MM.1S (cell line): ENCODE results near the gene GPR157.

Source experiments
- DNase-seq: peaks from one replicate; pipeline ENCODE4 v3.0.0-alpha.2; 2015
- H2AFZ ChIP-seq: fragments of 300-600 bp; sonication (generic); 2 replicates; pipeline ENCODE4 v1.6.0; 2016; ENCODE audit warnings: antibody characterized with exemption, low read length
- H3F3A ChIP-seq: fragments of 300-600 bp; sonication (generic); 2 replicates; pipeline ENCODE4 v1.6.1; 2016; ENCODE audit warnings: mild to moderate bottlenecking, antibody characterized with exemption, low read length, moderate library complexity, mixed read lengths; ENCODE audit not compliant: insufficient read depth
- H3K27ac ChIP-seq: fragments of 300-600 bp; sonication (generic); 2 replicates; pipeline ENCODE4 v1.5.1; 2016; ENCODE audit warnings: mild to moderate bottlenecking, low read length
- H3K27me3 ChIP-seq: fragments of 300-600 bp; sonication (generic); replicated peaks from 2 replicates; pipeline ENCODE4 v1.6.0; 2016; ENCODE audit warnings: low read length; ENCODE audit not compliant: insufficient read depth
- H3K36me3 ChIP-seq: fragments of 300-600 bp; sonication (generic); replicated peaks from 2 replicates; pipeline ENCODE4 v1.6.1; 2016; ENCODE audit warnings: mild to moderate bottlenecking, low read length, mixed read lengths; ENCODE audit not compliant: insufficient read depth
- H3K4me1 ChIP-seq: fragments of 300-600 bp; sonication (generic); 2 replicates; pipeline ENCODE4 v1.6.1; 2016; ENCODE audit warnings: low read length, mixed read lengths
- H3K4me2 ChIP-seq: fragments of 300-600 bp; sonication (generic); 2 replicates; pipeline ENCODE4 v1.6.0; 2016; ENCODE audit warnings: low read depth, low read length
- H3K4me3 ChIP-seq: fragments of 300-600 bp; sonication (generic); 2 replicates; pipeline ENCODE4 v1.5.1; 2016; ENCODE audit warnings: low read length, mixed read lengths
- H3K79me2 ChIP-seq: fragments of 300-600 bp; sonication (generic); 2 replicates; pipeline ENCODE4 v1.6.1; 2016; ENCODE audit warnings: mixed run types, low read length, mixed read lengths
- H3K9ac ChIP-seq: fragments of 300-600 bp; sonication (generic); 2 replicates; pipeline ENCODE4 v1.6.1; 2016; ENCODE audit warnings: low read length, mixed read lengths
- H3K9me2 ChIP-seq: fragments of 300-600 bp; sonication (generic); replicated peaks from 2 replicates; pipeline ENCODE4 v1.6.1; 2016; ENCODE audit warnings: mild to moderate bottlenecking, low read length, mixed read lengths; ENCODE audit not compliant: insufficient read depth
- H3K9me3 ChIP-seq: fragments of 300-600 bp; sonication (generic); replicated peaks from 2 replicates; pipeline ENCODE4 v1.6.1; 2016; ENCODE audit warnings: mild to moderate bottlenecking, low read length, mixed read lengths; ENCODE audit not compliant: insufficient read depth
- H4K20me1 ChIP-seq: fragments of 300-600 bp; sonication (generic); 2 replicates; pipeline ENCODE4 v1.6.1; 2016; ENCODE audit warnings: mild to moderate bottlenecking, low read length, moderate library complexity, mixed read lengths; ENCODE audit not compliant: insufficient read depth
- EZH2 ChIP-seq: fragments of 300-600 bp; sonication (generic); optimal IDR thresholded peaks from 2 replicates; pipeline ENCODE3; 2017; ENCODE audit warnings: low read depth, mild to moderate bottlenecking, antibody characterized with exemption, low read length, mixed read lengths
- EZH2phosphoT487 ChIP-seq: fragments of 300-600 bp; sonication (generic); IDR thresholded peaks from 2 replicates; pipeline ENCODE4 v1.6.1; 2018; ENCODE audit warnings: antibody characterized with exemption, low read length
- TF ChIP-seq, protein P1 (sequence below): fragments of 300-600 bp; sonication (generic); IDR thresholded peaks from 2 replicates; pipeline ENCODE4 v1.5.1; 2016; ENCODE audit warnings: antibody characterized with exemption, low read length, mixed read lengths

The GPR157 gene

DNA sequence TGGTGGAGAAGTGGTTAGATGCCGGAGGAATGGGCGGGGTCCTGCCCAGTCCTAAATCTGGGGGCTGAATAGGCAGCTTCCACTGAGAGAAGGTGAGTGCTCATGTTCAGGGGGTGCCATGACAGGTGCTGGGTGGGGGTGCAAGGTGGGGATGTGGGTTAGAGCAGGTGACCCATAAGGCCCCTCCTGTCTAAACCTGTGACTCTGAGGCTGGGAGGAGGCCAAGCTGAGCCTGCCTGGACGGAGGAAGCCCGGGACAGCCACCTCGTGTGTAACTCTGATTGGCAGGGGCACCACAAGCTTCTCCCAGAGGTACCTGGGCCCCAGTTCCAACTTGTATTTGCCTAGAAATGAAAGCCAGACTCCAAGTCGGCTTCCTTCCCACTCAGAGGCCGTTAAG is 10.7 kb downstream of the GPR157 start:
- no peaks in the 10 kb centered on the region for H3K4me1 ChIP-seq
- no peaks in the 10 kb centered on the region for H3K36me3 ChIP-seq
- H3F3A ChIP-seq: no peaks in the 10 kb centered on the region
- no peak for TF ChIP-seq EZH2phosphoT487
- TF ChIP-seq, protein P1, sequence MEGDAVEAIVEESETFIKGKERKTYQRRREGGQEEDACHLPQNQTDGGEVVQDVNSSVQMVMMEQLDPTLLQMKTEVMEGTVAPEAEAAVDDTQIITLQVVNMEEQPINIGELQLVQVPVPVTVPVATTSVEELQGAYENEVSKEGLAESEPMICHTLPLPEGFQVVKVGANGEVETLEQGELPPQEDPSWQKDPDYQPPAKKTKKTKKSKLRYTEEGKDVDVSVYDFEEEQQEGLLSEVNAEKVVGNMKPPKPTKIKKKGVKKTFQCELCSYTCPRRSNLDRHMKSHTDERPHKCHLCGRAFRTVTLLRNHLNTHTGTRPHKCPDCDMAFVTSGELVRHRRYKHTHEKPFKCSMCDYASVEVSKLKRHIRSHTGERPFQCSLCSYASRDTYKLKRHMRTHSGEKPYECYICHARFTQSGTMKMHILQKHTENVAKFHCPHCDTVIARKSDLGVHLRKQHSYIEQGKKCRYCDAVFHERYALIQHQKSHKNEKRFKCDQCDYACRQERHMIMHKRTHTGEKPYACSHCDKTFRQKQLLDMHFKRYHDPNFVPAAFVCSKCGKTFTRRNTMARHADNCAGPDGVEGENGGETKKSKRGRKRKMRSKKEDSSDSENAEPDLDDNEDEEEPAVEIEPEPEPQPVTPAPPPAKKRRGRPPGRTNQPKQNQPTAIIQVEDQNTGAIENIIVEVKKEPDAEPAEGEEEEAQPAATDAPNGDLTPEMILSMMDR: no peak
- no peak for TF ChIP-seq EZH2
- H4K20me1 ChIP-seq: no peaks in the 10 kb centered on the region
- H2AFZ ChIP-seq: no peak overlapping the region
- H3K4me2 ChIP-seq: no peak overlapping the region
- no peaks in the 10 kb centered on the region for H3K79me2 ChIP-seq
- H3K27me3 ChIP-seq: no peaks in the 10 kb centered on the region
- DNase-seq: no peak
- no peak overlapping the region for H3K9ac ChIP-seq
- no peak overlapping the region for H3K4me3 ChIP-seq
- no peak overlapping the region for H3K27ac ChIP-seq
- H3K9me3 ChIP-seq: no peaks in the 10 kb centered on the region
- H3K9me2 ChIP-seq: no peaks in the 10 kb centered on the region

GRCh38 chr1:9115351-9116205 is 13.3 kb downstream of the GPR157 start:
- H3K27ac ChIP-seq: no peak overlapping the region
- H3K9me2 ChIP-seq: no peaks in the 10 kb centered on the region
- no peak overlapping the region for H3K4me3 ChIP-seq
- H3K4me1 ChIP-seq: no peaks in the 10 kb centered on the region
- no peak for DNase-seq
- no peaks in the 10 kb centered on the region for H3K27me3 ChIP-seq
- no peak overlapping the region for H3K9ac ChIP-seq
- H3F3A ChIP-seq: no peaks in the 10 kb centered on the region
- no peaks in the 10 kb centered on the region for H3K79me2 ChIP-seq
- no peak overlapping the region for H2AFZ ChIP-seq
- H4K20me1 ChIP-seq: no peaks in the 10 kb centered on the region
- no peak for TF ChIP-seq EZH2phosphoT487
- TF ChIP-seq, protein P1: no peak
- no peak for TF ChIP-seq EZH2
- no peaks in the 10 kb centered on the region for H3K9me3 ChIP-seq
- H3K4me2 ChIP-seq: no peak overlapping the region
- no peaks in the 10 kb centered on the region for H3K36me3 ChIP-seq

DNA sequence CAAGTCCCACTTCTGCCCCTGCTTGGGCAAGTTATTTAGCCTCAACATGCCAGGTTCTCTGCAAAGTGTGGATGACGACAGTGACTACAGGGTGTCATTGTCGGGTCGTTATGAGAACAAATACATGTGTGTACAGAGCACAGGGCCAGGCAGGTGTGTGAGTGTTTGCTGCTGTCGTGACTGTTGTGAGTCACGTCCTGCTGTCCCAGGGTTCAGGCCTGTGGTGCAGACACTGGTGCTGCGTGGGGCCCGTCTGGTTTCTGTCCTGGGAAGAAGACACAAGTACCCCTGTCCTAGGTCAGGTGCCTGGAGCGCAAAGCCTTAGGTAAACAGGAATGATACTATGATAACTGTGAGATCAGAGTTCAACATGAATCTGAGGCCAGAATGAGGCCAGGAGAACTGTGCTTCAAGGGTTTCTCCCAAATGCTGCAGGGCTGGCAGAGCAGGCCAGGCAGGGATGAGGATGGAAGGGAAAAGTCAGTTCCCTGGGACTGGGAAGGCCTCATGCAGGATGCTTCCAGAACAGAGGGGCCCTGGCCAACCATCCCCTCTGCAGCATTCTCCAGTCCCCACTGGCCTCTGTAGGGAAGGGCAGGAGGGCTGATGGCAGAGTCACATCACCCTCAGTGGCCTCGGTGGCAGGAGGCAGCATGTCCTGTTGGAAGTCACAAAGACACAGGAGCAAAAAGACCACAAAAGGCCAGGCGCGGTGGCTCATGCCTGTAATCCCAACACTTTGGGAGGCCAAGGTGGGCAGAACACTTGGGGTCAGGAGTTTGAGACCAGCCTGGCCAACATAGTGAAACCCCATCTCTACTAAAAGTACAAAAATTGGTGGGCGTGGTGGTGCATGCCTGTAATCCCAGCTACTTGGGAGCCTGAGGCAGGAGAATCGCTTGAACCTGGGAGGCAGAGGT is 15.7 kb downstream of the GPR157 start:
- Histone ChIP-seq H3K27ac (no peak overlapping the region), H3K27me3 (0 out of 2 replicates have a peak, but pooled peaks cover 2% of the 10 kb centered on the region), H3K4me2 (no peak overlapping the region), H3K36me3 (no peaks in the 10 kb centered on the region), H3K9ac (no peak overlapping the region), H3K79me2 (no peaks in the 10 kb centered on the region), H4K20me1 (no peaks in the 10 kb centered on the region), H3K9me2 (no peaks in the 10 kb centered on the region), H3K4me1 (no peaks in the 10 kb centered on the region), H3K9me3 (no peaks in the 10 kb centered on the region), H2AFZ (no peak overlapping the region), H3F3A (no peaks in the 10 kb centered on the region), H3K4me3 (no peak overlapping the region)
- no peak for DNase-seq
- TF ChIP-seq EZH2phosphoT487: no peak
- TF ChIP-seq, protein P1: no peak
- TF ChIP-seq EZH2: no peak
